ENCODE measurements around the gene SAMD14. TPM values are rescaled to one million over a fixed set of nuclear protein-coding genes. Genes with fewer than 3 reads are reported as not detected.

Gene SAMD14
- total and polyA plus RNA-seq, 12 donors: 1.5 to 3.8 (median 2.0) TPM

DNA sequence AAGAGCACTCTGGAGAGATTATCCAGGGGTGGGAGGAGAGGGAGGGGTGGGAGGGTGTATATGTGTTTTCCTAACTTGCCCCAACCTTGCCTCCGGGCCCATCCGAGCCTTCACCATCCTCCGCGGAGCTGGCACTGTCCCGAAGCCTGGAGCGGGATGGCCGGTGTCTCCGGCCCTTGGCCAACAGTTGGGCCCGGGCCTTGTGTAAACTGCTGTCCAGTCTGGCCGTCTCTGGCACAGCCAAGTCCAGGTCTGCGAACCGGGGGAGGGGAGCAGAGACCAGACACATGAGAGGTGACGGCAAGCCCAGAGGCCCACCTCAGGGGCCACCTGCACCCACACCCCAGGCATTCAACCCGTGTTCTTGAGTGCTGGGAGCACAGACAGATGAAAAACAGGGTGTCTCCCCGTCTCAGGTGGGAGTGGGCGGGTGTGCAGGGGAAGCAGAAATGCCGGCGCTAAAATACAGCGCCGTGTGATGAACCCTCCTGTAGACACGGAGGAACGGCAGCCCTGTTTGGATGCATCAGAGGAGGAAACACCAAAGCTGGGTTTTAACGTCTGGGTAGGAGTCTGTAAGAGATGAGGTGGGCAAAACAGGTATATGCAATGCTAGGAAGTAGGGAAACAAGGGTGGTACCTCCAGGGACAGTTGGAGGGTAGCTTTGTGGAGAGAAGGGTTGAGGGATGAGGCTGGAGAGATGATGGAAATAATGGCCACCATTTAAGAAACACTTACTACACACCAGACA is 11.7 kb downstream of the SAMD14 start:
- Histone ChIP-seq H3K27ac (no peak overlapping the region), H3K9me3 (no peaks in the 10 kb centered on the region), H3K27me3 (peaks cover 0 to 60% (median 0%) of the 10 kb centered on the region in 7 donors), H3K4me3 (no peak overlapping the region), H3K4me1 (peaks cover 5 to 47% (median 13%) of the 10 kb centered on the region in 9 donors), H3K36me3 (no peaks in the 10 kb centered on the region)
- ATAC-seq: no peak
- intact Hi-C loops (cut with DNase I): loop anchor here in 3 of 10 donors (5.0 to 10.0 kb wide), 2 partner anchors 44 to 47 kb away; partner anchors contain the start of gene SGCA (in 2 of the 3)
- no peak for DNase-seq
- WGBS, 2 donors: 84% methylated on average over 23 of the region's 23 CpGs
- TF ChIP-seq, protein P1, sequence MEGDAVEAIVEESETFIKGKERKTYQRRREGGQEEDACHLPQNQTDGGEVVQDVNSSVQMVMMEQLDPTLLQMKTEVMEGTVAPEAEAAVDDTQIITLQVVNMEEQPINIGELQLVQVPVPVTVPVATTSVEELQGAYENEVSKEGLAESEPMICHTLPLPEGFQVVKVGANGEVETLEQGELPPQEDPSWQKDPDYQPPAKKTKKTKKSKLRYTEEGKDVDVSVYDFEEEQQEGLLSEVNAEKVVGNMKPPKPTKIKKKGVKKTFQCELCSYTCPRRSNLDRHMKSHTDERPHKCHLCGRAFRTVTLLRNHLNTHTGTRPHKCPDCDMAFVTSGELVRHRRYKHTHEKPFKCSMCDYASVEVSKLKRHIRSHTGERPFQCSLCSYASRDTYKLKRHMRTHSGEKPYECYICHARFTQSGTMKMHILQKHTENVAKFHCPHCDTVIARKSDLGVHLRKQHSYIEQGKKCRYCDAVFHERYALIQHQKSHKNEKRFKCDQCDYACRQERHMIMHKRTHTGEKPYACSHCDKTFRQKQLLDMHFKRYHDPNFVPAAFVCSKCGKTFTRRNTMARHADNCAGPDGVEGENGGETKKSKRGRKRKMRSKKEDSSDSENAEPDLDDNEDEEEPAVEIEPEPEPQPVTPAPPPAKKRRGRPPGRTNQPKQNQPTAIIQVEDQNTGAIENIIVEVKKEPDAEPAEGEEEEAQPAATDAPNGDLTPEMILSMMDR (IDR thresholded peaks at IDR 0.05): no peak

DNA sequence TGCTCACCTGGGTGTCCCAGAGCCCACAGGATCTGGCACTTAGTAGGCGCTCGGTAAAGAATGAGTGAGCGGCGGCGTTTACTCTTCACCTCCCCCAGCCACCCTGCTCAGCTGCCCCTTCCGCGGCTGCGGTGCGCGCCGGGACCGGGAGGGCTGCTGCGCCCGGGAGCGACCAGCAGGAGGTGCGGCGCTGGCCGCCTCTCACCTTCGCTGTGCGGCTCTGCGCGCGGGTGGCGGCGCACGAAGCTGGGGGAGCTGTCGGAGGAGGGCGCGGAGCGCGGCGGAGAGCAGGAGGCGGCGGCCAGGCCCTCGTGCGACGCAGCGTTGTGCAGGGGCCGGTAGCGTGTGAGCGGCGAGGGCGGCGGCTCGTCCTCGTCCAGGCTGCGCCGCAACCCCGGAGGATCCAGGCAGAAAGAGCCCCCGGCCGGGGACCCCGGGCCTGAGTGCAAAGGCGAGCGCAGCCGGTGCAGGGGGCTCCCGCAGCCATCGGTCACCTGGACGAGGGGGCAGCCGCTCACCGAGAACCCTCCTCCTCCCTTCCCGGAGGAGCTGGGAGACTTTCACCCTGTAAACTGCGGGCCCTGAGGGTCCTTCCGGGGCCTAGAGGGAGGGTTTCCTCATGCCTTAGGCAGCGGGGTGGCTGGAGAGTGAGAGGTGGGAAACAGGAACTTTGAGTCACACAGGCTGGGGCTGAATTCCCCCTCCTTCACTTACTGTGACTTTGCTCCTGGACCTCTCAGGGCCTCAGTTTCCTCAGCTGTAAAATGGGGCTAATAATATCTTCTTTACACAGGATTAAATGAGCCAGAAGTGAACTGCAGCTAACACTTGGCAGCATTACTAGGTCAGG is 12.5 kb downstream of the SAMD14 start:
- Histone ChIP-seq H3K9me3 (no peaks in the 10 kb centered on the region), H3K27ac (no peak overlapping the region), H3K36me3 (no peaks in the 10 kb centered on the region), H3K4me1 (peaks cover 9 to 54% (median 21%) of the 10 kb centered on the region in 9 donors), H3K4me3 (peak overlapping the region in 8 of 10 donors; percentile 5 to 36 (median 24)), H3K27me3 (peaks cover 0 to 60% (median 0%) of the 10 kb centered on the region in 7 donors)
- DNase-seq (peak in 1 of 2 donors; percentile 66), ATAC-seq (peak; percentile 36 to 72 (median 45))
- 14 to 29% methylated on average over 64 of the region's 64 CpGs for WGBS, 2 donors
- intact Hi-C loops (cut with DNase I): loop anchor here in 3 of 10 donors (5.0 to 10.0 kb wide), 2 partner anchors 45 to 47 kb away; partner anchors contain the start of gene SGCA (in 2 of the 3)
- TF ChIP-seq, protein P1 (IDR thresholded peaks at IDR 0.05): peak; percentile 22 to 77 (median 63)

DNA sequence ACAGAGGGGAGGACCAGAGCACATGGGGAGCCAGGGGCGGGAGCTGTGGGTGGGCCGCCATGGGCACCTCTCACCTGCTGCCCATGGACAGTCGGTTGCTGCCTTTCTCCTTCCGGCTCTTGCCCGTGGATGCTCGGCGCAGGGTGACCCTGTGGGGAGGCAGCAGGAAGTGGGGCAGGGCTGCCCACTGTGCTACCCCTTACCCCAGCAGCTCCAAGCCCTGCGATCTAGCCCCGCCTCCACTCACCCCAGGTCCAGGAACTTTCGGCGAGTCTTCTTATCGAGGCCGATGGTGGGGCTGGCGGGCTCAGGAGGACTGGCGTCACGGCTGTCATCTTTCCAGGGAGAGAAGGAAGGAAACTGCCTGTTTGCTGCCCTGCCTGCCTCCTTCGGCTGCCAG is 14.2 kb downstream of the SAMD14 start:
- 39 to 59% methylated on average over 15 to 17 of the region's 17 CpGs for WGBS, 2 donors
- H3K27ac ChIP-seq: no peak overlapping the region
- peaks cover 0 to 59% (median 0%) of the 10 kb centered on the region in 7 donors for H3K27me3 ChIP-seq
- no peak overlapping the region for H3K4me3 ChIP-seq
- ATAC-seq (no peak), DNase-seq (no peak)
- no peaks in the 10 kb centered on the region for H3K9me3 ChIP-seq
- TF ChIP-seq, protein P1 (IDR thresholded peaks at IDR 0.05): no peak
- intact Hi-C loops (cut with DNase I): loop anchor here in 3 of 10 donors (5.0 to 10.0 kb wide), 2 partner anchors 47 to 49 kb away; partner anchors contain the start of gene SGCA (in 2 of the 3)
- peaks cover 25 to 71% (median 36%) of the 10 kb centered on the region in 9 donors for H3K4me1 ChIP-seq
- peaks cover 0 to 2% (median 0%) of the 10 kb centered on the region in 9 donors for H3K36me3 ChIP-seq

DNA sequence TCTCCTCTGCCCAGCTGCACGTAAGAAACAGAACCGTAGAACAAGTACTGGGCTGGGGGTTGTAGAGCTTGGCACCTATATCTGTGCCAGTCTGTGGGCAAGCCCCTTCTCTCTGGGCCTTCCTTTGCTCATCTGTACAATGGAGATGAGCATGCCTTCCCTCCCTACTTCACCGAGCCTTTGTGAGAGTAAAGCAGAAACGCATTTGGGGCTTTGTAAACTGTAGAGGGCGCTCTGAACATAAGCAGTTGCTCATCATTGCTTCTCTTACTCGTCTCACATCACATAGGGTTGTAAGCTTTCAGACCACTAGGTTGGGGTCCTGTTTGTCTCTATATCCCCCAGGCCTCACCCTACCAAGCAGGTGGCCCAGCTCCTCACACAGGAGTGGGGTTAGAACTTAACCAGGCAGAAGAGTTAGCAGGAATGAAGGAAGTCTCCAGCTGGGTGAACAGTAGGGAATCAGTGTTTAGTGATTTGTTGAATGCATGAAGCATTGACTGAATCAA is 15.1 kb downstream of the SAMD14 start:
- peaks cover 29 to 79% (median 44%) of the 10 kb centered on the region in 9 donors for H3K4me1 ChIP-seq
- intact Hi-C loops (cut with DNase I): loop anchor here in 4 of 10 donors (5.0 to 10.0 kb wide), 3 partner anchors 47 to 52 kb away; partner anchors contain the start of gene SGCA (in 3 of the 4)
- H3K36me3 ChIP-seq: peaks cover 0 to 10% (median 5%) of the 10 kb centered on the region in 9 donors
- ATAC-seq: peak in 2 of 8 donors; percentile 11 to 15
- TF ChIP-seq, protein P1 (IDR thresholded peaks at IDR 0.05): peak in 7 of 9 donors; percentile 51 to 74 (median 65)
- H3K27me3 ChIP-seq: peaks cover 0 to 50% (median 0%) of the 10 kb centered on the region in 7 donors
- WGBS, 2 donors: 19 to 34% methylated on average over 6 of the region's 6 CpGs
- peak overlapping the region in 3 of 10 donors; percentile 91 to 95 (median 95) for H3K27ac ChIP-seq
- no peak for DNase-seq
- H3K9me3 ChIP-seq: no peaks in the 10 kb centered on the region
- no peak overlapping the region for H3K4me3 ChIP-seq
